Measurements from ENCODE around the gene ENPP1.
"Not testable (repeated sequence)": the region's sequence is repeated elsewhere in the genome, so short reads cannot be mapped to it uniquely, and the experiment has no call there.

ENPP1 gene

GRCh38 chr6:131876545-131876944 is 68.7 kb downstream of the ENPP1 start:
- DNase-seq (ENCODE audit: low read depth), result no peak

GRCh38 chr6:131877999-131878789 is 70.4 kb downstream of the ENPP1 start:
- no peak for DNase-seq (ENCODE audit: low read depth)

- no peak for DNase-seq (ENCODE audit: low read depth)
Measured at GRCh38 chr6:131883016-131883415, 75.2 kb downstream of the ENPP1 start.

GRCh38 chr6:131885237-131885636 is 77.4 kb downstream of the ENPP1 start:
- no peak for DNase-seq (ENCODE audit: low read depth)

- DNase-seq (ENCODE audit: low read depth), result no peak
Measured at GRCh38 chr6:131886517-131886916, 78.7 kb downstream of the ENPP1 start.

- no peak for DNase-seq (ENCODE audit: low read depth)
Measured at GRCh38 chr6:131890091-131890490, 82.3 kb downstream of the ENPP1 start.

- DNase-seq (ENCODE audit: low read depth), result no peak
Measured at GRCh38 chr6:131893198-131893597, 85.4 kb downstream of the ENPP1 start.

GRCh38 chr6:131894493-131895424 is 86.9 kb downstream of the ENPP1 start:
- DNase-seq (ENCODE audit: low read depth), result no peak

- DNase-seq (ENCODE audit: low read depth), result no peak
Measured at GRCh38 chr6:131897050-131897435, 89.2 kb downstream of the ENPP1 start.

- DNase-seq (ENCODE audit: low read depth), result no peak
Measured at GRCh38 chr6:131897621-131898020, 89.8 kb downstream of the ENPP1 start.

GRCh38 chr6:131898718-131899117 is 90.9 kb downstream of the ENPP1 start:
- no peak for DNase-seq (ENCODE audit: low read depth)

GRCh38 chr6:131900231-131900630 is 92.4 kb downstream of the ENPP1 start:
- no peak for DNase-seq (ENCODE audit: low read depth)

GRCh38 chr6:131901326-131901873 is 93.6 kb downstream of the ENPP1 start:
- DNase-seq (ENCODE audit: low read depth), result not testable (repeated sequence)

GRCh38 chr6:131903734-131904133 is 95.9 kb downstream of the ENPP1 start:
- not testable (repeated sequence) for DNase-seq (ENCODE audit: low read depth)

- DNase-seq (ENCODE audit: low read depth), result not testable (repeated sequence)
Measured at GRCh38 chr6:131908787-131909186, 101.0 kb downstream of the ENPP1 start.

GRCh38 chr6:131909408-131910218 is 101.8 kb downstream of the ENPP1 start:
- peak; percentile 67 for DNase-seq (ENCODE audit: low read depth)

GRCh38 chr6:131910219-131910589 is 102.4 kb downstream of the ENPP1 start:
- DNase-seq (ENCODE audit: low read depth), result no peak

- DNase-seq (ENCODE audit: low read depth), result no peak
Measured at GRCh38 chr6:131910956-131911355, 103.1 kb downstream of the ENPP1 start.

GRCh38 chr6:131911951-131912350 is 104.1 kb downstream of the ENPP1 start:
- DNase-seq (ENCODE audit: low read depth), result no peak

- DNase-seq (ENCODE audit: low read depth), result no peak
Measured at GRCh38 chr6:131914234-131914633, 106.4 kb downstream of the ENPP1 start.

GRCh38 chr6:131914967-131915751 is 107.3 kb downstream of the ENPP1 start:
- peak; percentile 16 for DNase-seq (ENCODE audit: low read depth)

All from stimulated activated CD8-positive, alpha-beta memory T cell treated with anti-CD3 and anti-CD28 coated beads, Interleukin-12 subunit alpha, Interleukin-12 subunit beta, amount 100 ng/mL, for 1 hour (primary cell).